Common myeloid progenitor, CD34-positive (primary cell): Measurements from ENCODE around the gene SWAP70.
A peak's percentile ranks its signal among the peaks of the same experiment; 100 is the strongest.

Source experiments
- CTCF ChIA-PET: fragments of 350-600 bp; sonication (Branson Sonifier 250); formaldehyde crosslinking; loops from one replicate; lab custom pipeline; 2021; ENCODE audit warnings: antibody characterized with exemption; lab: Charles Lee
- POLR2A ChIA-PET: fragments of 350-600 bp; sonication (Branson Sonifier 250); formaldehyde crosslinking; loops from one replicate; lab custom pipeline; 2021; ENCODE audit warnings: antibody characterized with exemption; lab: Charles Lee
- DNase-seq, 3 donors: peaks; one replicate each; pipeline versions ENCODE4 v3.0.0 to v3.0.0-alpha.2; 2013
- H3K27ac ChIP-seq, 2 experiments: 1 replicate in 1 of 2; 2 replicates in 1 of 2; pipeline ENCODE4 v1.7.0; 2013; ENCODE audit warnings: inconsistent platforms in 2 of 2, low read length in 2 of 2, mild to moderate bottlenecking in 2 of 2, low read depth in 1 of 2, moderate library complexity in 1 of 2; ENCODE audit not compliant: severe bottlenecking in 2 of 2, insufficient read depth in 1 of 2, poor library complexity in 1 of 2
- H3K27me3 ChIP-seq, 5 experiments: replicated peaks in 2 of 5; 1 replicate in 3 of 5; 2 replicates in 2 of 5; pipeline versions ENCODE4 v1.6.1 to v1.7.0; 2013; ENCODE audit warnings: low read length in 4 of 5, mild to moderate bottlenecking in 2 of 5, moderate library complexity in 2 of 5, inconsistent platforms in 1 of 5; ENCODE audit not compliant: insufficient read depth in 5 of 5, control insufficient read depth in 4 of 5
- H3K36me3 ChIP-seq, 4 experiments: 1 replicate in 2 of 4; 2 replicates in 2 of 4; pipeline versions ENCODE4 v1.6.1 to v1.7.0; 2013; ENCODE audit warnings: low read length in 3 of 4, control low read depth in 1 of 4, mild to moderate bottlenecking in 1 of 4; ENCODE audit not compliant: control insufficient read depth in 4 of 4, insufficient read depth in 4 of 4
- H3K4me1 ChIP-seq, 4 experiments: 1 replicate in 3 of 4; 2 replicates in 1 of 4; pipeline versions ENCODE4 v1.6.1 to v1.7.1; 2013; ENCODE audit warnings: low read length in 3 of 4, mild to moderate bottlenecking in 3 of 4, control low read depth in 1 of 4, inconsistent platforms in 1 of 4, moderate library complexity in 1 of 4; ENCODE audit not compliant: control insufficient read depth in 4 of 4, insufficient read depth in 4 of 4; ENCODE audit errors: control extremely low read depth in 1 of 4
- H3K4me3 ChIP-seq, 7 experiments: 1 replicate in 4 of 7; 2 replicates in 3 of 7; pipeline versions ENCODE4 v1.5.1 to v1.7.0; 2013; ENCODE audit warnings: mild to moderate bottlenecking in 7 of 7, low read length in 6 of 7, moderate library complexity in 6 of 7, inconsistent platforms in 2 of 7, low read depth in 2 of 7, control low read depth in 1 of 7; ENCODE audit not compliant: insufficient read depth in 4 of 7, control insufficient read depth in 1 of 7; ENCODE audit errors: extremely low read depth in 1 of 7
- H3K9me3 ChIP-seq, 5 experiments: 1 replicate in 4 of 5; 2 replicates in 1 of 5; pipeline versions ENCODE4 v1.6.1 to v1.7.1; 2013; ENCODE audit warnings: low read length in 4 of 5, mild to moderate bottlenecking in 2 of 5, inconsistent platforms in 1 of 5, low read depth in 1 of 5, moderate library complexity in 1 of 5; ENCODE audit not compliant: control insufficient read depth in 4 of 5, insufficient read depth in 2 of 5; ENCODE audit errors: control extremely low read depth in 1 of 5
- WGBS: methylation state at CpG from one replicate; pipeline ENCODE4 v1.1.5; 2013; ENCODE audit not compliant: insufficient coverage; 5-methylcytosine and 5-hydroxymethylcytosine counted together

SWAP70 gene

GRCh38 chr11:9645881-9646280 lies 18.0 kb upstream of the SWAP70 start:
- Histone ChIP-seq H3K27me3 (no peaks in the 10 kb centered on the region), H3K4me3 (no peak overlapping the region), H3K4me1 (peaks cover 0 to 32% (median 5%) of the 10 kb centered on the region in 4 experiments), H3K27ac (no peak overlapping the region), H3K9me3 (peaks cover 0 to 3% (median 0%) of the 10 kb centered on the region in 5 experiments), H3K36me3 (no peaks in the 10 kb centered on the region)
- POLR2A ChIA-PET, result no interaction called here
- 100% methylated on average over 1 of the region's 1 CpG for WGBS
- no peak for DNase-seq
- CTCF ChIA-PET, result interaction anchor here (1.3 kb wide), 1 partner anchor 17 kb away, joined by 3 read pairs; the partner anchor contains the start of gene SWAP70

GRCh38 chr11:9646324-9646723 lies 17.6 kb upstream of the SWAP70 start:
- peaks cover 0 to 30% (median 5%) of the 10 kb centered on the region in 4 experiments for H3K4me1 ChIP-seq
- H3K4me3 ChIP-seq, result no peak overlapping the region
- no peaks in the 10 kb centered on the region for H3K27me3 ChIP-seq
- no peak for DNase-seq
- ChIA-PET CTCF (interaction anchor here (1.3 kb wide), 1 partner anchor 17 kb away, joined by 3 read pairs; the partner anchor contains the start of gene SWAP70), POLR2A (no interaction called here)
- H3K36me3 ChIP-seq, result no peaks in the 10 kb centered on the region
- H3K27ac ChIP-seq, result no peak overlapping the region
- peaks cover 0 to 3% (median 0%) of the 10 kb centered on the region in 5 experiments for H3K9me3 ChIP-seq
- 90% methylated on average over 3 of the region's 4 CpGs for WGBS

GRCh38 chr11:9651481-9651880 lies 12.4 kb upstream of the SWAP70 start:
- POLR2A ChIA-PET, result no interaction called here
- H3K9me3 ChIP-seq, result peaks cover 0 to 3% (median 3%) of the 10 kb centered on the region in 5 experiments
- H3K4me1 ChIP-seq, result peaks cover 5 to 19% (median 12%) of the 10 kb centered on the region in 4 experiments
- WGBS, result 100% methylated on average over 6 of the region's 7 CpGs
- no peak for DNase-seq
- CTCF ChIA-PET, result interaction anchor here (0.9 to 2.0 kb wide), 6 partner anchors 9 to 98 kb away, joined by 3 to 4 read pairs (median 3); no protein-coding TSS in a partner anchor
- H3K4me3 ChIP-seq, result no peak overlapping the region
- H3K27me3 ChIP-seq, result no peaks in the 10 kb centered on the region
- H3K27ac ChIP-seq, result no peak overlapping the region
- no peaks in the 10 kb centered on the region for H3K36me3 ChIP-seq

- Histone ChIP-seq H3K27me3 (no peaks in the 10 kb centered on the region), H3K27ac (no peak overlapping the region), H3K4me1 (peaks cover 5 to 19% (median 12%) of the 10 kb centered on the region in 4 experiments), H3K36me3 (no peaks in the 10 kb centered on the region), H3K9me3 (peaks cover 0 to 7% (median 3%) of the 10 kb centered on the region in 5 experiments), H3K4me3 (no peak overlapping the region)
- CTCF ChIA-PET, result interaction anchor here (0.9 to 2.0 kb wide), 8 partner anchors 8 to 117 kb away, joined by 3 to 4 read pairs (median 3); no protein-coding TSS in a partner anchor
- POLR2A ChIA-PET, result no interaction called here
- DNase-seq, result peak; percentile 33 to 83 (median 67)
Measured at GRCh38 chr11:9651899-9652748, 11.8 kb upstream of the SWAP70 start.

GRCh38 chr11:9653871-9654270 lies 10.0 kb upstream of the SWAP70 start:
- WGBS, result 100% methylated on average over 1 of the region's 2 CpGs
- Histone ChIP-seq H3K27me3 (no peaks in the 10 kb centered on the region), H3K27ac (no peak overlapping the region), H3K36me3 (no peaks in the 10 kb centered on the region), H3K9me3 (peaks cover 0 to 7% (median 0%) of the 10 kb centered on the region in 5 experiments), H3K4me3 (no peak overlapping the region), H3K4me1 (peaks cover 5 to 17% (median 12%) of the 10 kb centered on the region in 4 experiments)
- ChIA-PET CTCF (interaction anchor here (1.2 to 2.5 kb wide), 3 partner anchors 15 to 95 kb away, joined by 3 to 10 read pairs (median 3); no protein-coding TSS in a partner anchor), POLR2A (interaction anchor here (0.7 kb wide), 1 partner anchor 458 kb away, joined by 3 read pairs; no protein-coding TSS in a partner anchor)
- no peak for DNase-seq

GRCh38 chr11:9656864-9657263 lies 7.0 kb upstream of the SWAP70 start:
- Histone ChIP-seq H3K27ac (no peak overlapping the region), H3K4me3 (no peak overlapping the region), H3K4me1 (peaks cover 5 to 13% (median 10%) of the 10 kb centered on the region in 4 experiments), H3K9me3 (peaks cover 0 to 7% (median 0%) of the 10 kb centered on the region in 5 experiments), H3K27me3 (no peaks in the 10 kb centered on the region), H3K36me3 (no peaks in the 10 kb centered on the region)
- ChIA-PET CTCF (no interaction called here), POLR2A (no interaction called here)
- DNase-seq, result no peak

- peaks cover 0 to 7% (median 0%) of the 10 kb centered on the region in 5 experiments for H3K9me3 ChIP-seq
- no peak overlapping the region for H3K27ac ChIP-seq
- no peaks in the 10 kb centered on the region for H3K27me3 ChIP-seq
- no peak overlapping the region for H3K4me3 ChIP-seq
- CTCF ChIA-PET, result interaction anchor here (0.6 to 1.0 kb wide), 2 partner anchors 10 to 27 kb away, joined by 3 read pairs; no protein-coding TSS in a partner anchor
- H3K4me1 ChIP-seq, result peaks cover 4 to 12% (median 7%) of the 10 kb centered on the region in 4 experiments
- POLR2A ChIA-PET, result no interaction called here
- no peak for DNase-seq
- 100% methylated on average over 5 of the region's 6 CpGs for WGBS
- no peaks in the 10 kb centered on the region for H3K36me3 ChIP-seq
Measured at GRCh38 chr11:9657531-9657930, 6.3 kb upstream of the SWAP70 start.
